Stomach smooth muscle (tissue), 2 donors: ENCODE results near the gene GK.
"Not testable (repeated sequence)": the region's sequence is repeated elsewhere in the genome, so short reads cannot be mapped to it uniquely, and the experiment has no call there.

Experiments used
- H3K27ac ChIP-seq: one replicate; pipeline ENCODE4 v1.7.0; 2013; ENCODE audit warnings: mild to moderate bottlenecking, low read length, inconsistent platforms
- H3K27me3 ChIP-seq, 2 donors: one replicate each; pipeline ENCODE4 v1.7.0; 2013; ENCODE audit warnings: low read length in 2 of 2; ENCODE audit not compliant: insufficient read depth in 2 of 2, control insufficient read depth in 1 of 2
- H3K36me3 ChIP-seq, 2 donors: one replicate each; pipeline ENCODE4 v1.7.0; 2013; ENCODE audit warnings: low read length in 2 of 2; ENCODE audit not compliant: control insufficient read depth in 2 of 2, insufficient read depth in 2 of 2
- H3K4me1 ChIP-seq: one replicate; pipeline ENCODE4 v1.7.0; 2013; ENCODE audit warnings: low read length; ENCODE audit not compliant: control insufficient read depth, insufficient read depth
- H3K4me3 ChIP-seq, 2 donors: one replicate each; pipeline ENCODE4 v1.7.0; 2013; ENCODE audit warnings: low read length in 2 of 2
- H3K9ac ChIP-seq, 2 donors: one replicate each; pipeline ENCODE4 v1.7.0; 2013; ENCODE audit warnings: low read length in 2 of 2, mild to moderate bottlenecking in 1 of 2
- H3K9me3 ChIP-seq, 2 donors: one replicate each; pipeline ENCODE4 v1.7.0; 2013; ENCODE audit warnings: low read length in 2 of 2; ENCODE audit not compliant: control insufficient read depth in 2 of 2
- donor health status: healthy.
- donor health status: Pancreatic carcinoma.

Gene GK

GRCh38 chrX:30762755-30763154 is 109.5 kb downstream of the GK start:
- H3K36me3 ChIP-seq = no peaks in the 10 kb centered on the region
- no peaks in the 10 kb centered on the region for H3K4me1 ChIP-seq
- no peak overlapping the region for H3K4me3 ChIP-seq
- H3K27ac ChIP-seq = no peak overlapping the region
- H3K27me3 ChIP-seq = no peaks in the 10 kb centered on the region
- H3K9me3 ChIP-seq = no peaks in the 10 kb centered on the region
- no peak overlapping the region for H3K9ac ChIP-seq

GRCh38 chrX:30773764-30774163 is 120.5 kb downstream of the GK start:
- H3K27ac ChIP-seq, H3K27me3 ChIP-seq, H3K36me3 ChIP-seq, H3K4me1 ChIP-seq, H3K4me3 ChIP-seq, H3K9me3 ChIP-seq, H3K9ac ChIP-seq: not testable (repeated sequence)

DNA sequence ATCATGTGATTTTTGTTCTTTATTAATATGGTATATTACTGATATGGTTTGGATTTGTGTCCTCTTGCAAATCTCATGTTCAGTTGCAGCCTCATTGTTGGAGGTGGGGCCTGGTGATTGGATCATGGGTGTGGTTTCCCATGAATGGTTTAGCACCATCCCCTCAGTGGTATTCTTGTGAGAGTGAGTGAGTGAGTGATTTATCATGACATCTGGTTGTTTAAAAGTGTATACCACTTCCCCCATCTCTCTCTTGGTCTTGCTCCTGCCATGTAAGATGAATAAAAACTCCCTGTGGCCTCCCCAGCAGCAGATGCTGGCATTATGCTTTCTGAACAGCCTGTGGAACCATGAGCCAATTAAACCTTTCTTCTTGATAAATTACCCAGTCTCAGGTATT is 124.4 kb downstream of the GK start:
- Histone ChIP-seq H3K36me3 (no peaks in the 10 kb centered on the region), H3K9me3 (no peaks in the 10 kb centered on the region), H3K27me3 (no peaks in the 10 kb centered on the region), H3K4me1 (no peaks in the 10 kb centered on the region), H3K27ac (no peak overlapping the region), H3K9ac (no peak overlapping the region), H3K4me3 (no peak overlapping the region)

GRCh38 chrX:30779453-30780030 is 126.3 kb downstream of the GK start:
- Histone ChIP-seq H3K4me3 (no peak overlapping the region), H3K27ac (no peak overlapping the region), H3K9ac (no peak overlapping the region), H3K9me3 (no peaks in the 10 kb centered on the region), H3K27me3 (no peaks in the 10 kb centered on the region), H3K4me1 (no peaks in the 10 kb centered on the region), H3K36me3 (no peaks in the 10 kb centered on the region)
